NCI-H226 (cell line): Measurements from ENCODE around the gene NT5C2.
"Not testable (repeated sequence)": the region's sequence is repeated elsewhere in the genome, so short reads cannot be mapped to it uniquely, and the experiment has no call there.

Source experiments
- DNase-seq: peaks from one replicate; pipeline ENCODE4 v3.0.0-alpha.2; 2015

Gene NT5C2

GRCh38 chr10:103198648-103199047, 5.6 kb upstream of the NT5C2 start:
- no peak for DNase-seq

GRCh38 chr10:103197903-103198302, 4.8 kb upstream of the NT5C2 start:
- no peak for DNase-seq

GRCh38 chr10:103197174-103197573, 4.1 kb upstream of the NT5C2 start:
- DNase-seq, result peak; percentile 55

- DNase-seq, result no peak
Measured at GRCh38 chr10:103196516-103196915, 3.4 kb upstream of the NT5C2 start.

GRCh38 chr10:103193820-103194529, 903 bp upstream of the NT5C2 start:
- peak; percentile 85 for DNase-seq

- DNase-seq, result peak; percentile 63
Measured at GRCh38 chr10:103192451-103193106, 493 bp downstream of the NT5C2 start.

- DNase-seq, result no peak
Measured at GRCh38 chr10:103192089-103192450, 1.0 kb downstream of the NT5C2 start.

GRCh38 chr10:103191198-103191597, 1.9 kb downstream of the NT5C2 start:
- not testable (repeated sequence) for DNase-seq

- DNase-seq, result no peak
Measured at GRCh38 chr10:103188853-103189252, 4.2 kb downstream of the NT5C2 start.

- DNase-seq, result no peak
Measured at GRCh38 chr10:103186128-103186527, 6.9 kb downstream of the NT5C2 start.

- DNase-seq, result no peak
Measured at GRCh38 chr10:103184615-103185014, 8.5 kb downstream of the NT5C2 start.

GRCh38 chr10:103183991-103184451, 9.1 kb downstream of the NT5C2 start:
- not testable (repeated sequence) for DNase-seq

GRCh38 chr10:103181244-103181643, 11.8 kb downstream of the NT5C2 start:
- no peak for DNase-seq

- no peak for DNase-seq
Measured at GRCh38 chr10:103180491-103180890, 12.6 kb downstream of the NT5C2 start.

GRCh38 chr10:103177123-103177522, 15.9 kb downstream of the NT5C2 start:
- no peak for DNase-seq

GRCh38 chr10:103175580-103176285, 17.3 kb downstream of the NT5C2 start:
- DNase-seq, result no peak

- not testable (repeated sequence) for DNase-seq
Measured at GRCh38 chr10:103174324-103174723, 18.7 kb downstream of the NT5C2 start.

- DNase-seq, result no peak
Measured at GRCh38 chr10:103171278-103171677, 21.8 kb downstream of the NT5C2 start.

GRCh38 chr10:103168438-103168837, 24.6 kb downstream of the NT5C2 start:
- peak; percentile 43 for DNase-seq

GRCh38 chr10:103167554-103167953, 25.5 kb downstream of the NT5C2 start:
- not testable (repeated sequence) for DNase-seq

- no peak for DNase-seq
Measured at GRCh38 chr10:103166523-103166922, 26.5 kb downstream of the NT5C2 start.

GRCh38 chr10:103163766-103164403, 29.2 kb downstream of the NT5C2 start:
- not testable (repeated sequence) for DNase-seq

GRCh38 chr10:103157246-103157645, 35.8 kb downstream of the NT5C2 start:
- no peak for DNase-seq
